HepG2 (cell line): Measurements from ENCODE around the gene NFIL3. TPM values are rescaled to one million over a fixed set of nuclear protein-coding genes. Genes with fewer than 3 reads are reported as not detected.

Source experiments
- ATAC-seq: fragments of 200-7000 bp; cut with Tn5 transposase; 3 replicates; pipeline ENCODE4 v1.9.1; 2020; ENCODE audit warnings: mild to moderate bottlenecking, moderate library complexity
- BruUV-seq: library from RNA; stranded (reverse); fragments of 400-500 nt; replicated peaks from 2 replicates; lab custom pipeline; 2021; lab: Mats Ljungman, UMichigan
- CTCF ChIA-PET: fragments of 300-600 bp; formaldehyde crosslinking; extraction: SDS; loops from one replicate; lab custom pipeline; 2021; ENCODE audit warnings: low total read pairs, inconsistent platforms, low intra/inter-chr PET ratio; lab: Yijun Ruan, JAX
- POLR2A ChIA-PET: fragments of 350-600 bp; sonication (Branson Sonifier 250); formaldehyde crosslinking; loops from one replicate; lab custom pipeline; 2020; ENCODE audit warnings: antibody characterized with exemption, inconsistent platforms; lab: Yijun Ruan, JAX
- DNase-seq: peaks from one replicate; pipeline ENCODE4 v3.0.0-alpha.2; 2015; ENCODE audit warnings: low spot score
- FAIRE-seq: peaks from 3 replicates; lab custom pipeline; 2011; peaks lifted over from hg19 to GRCh38; lab: Jason Lieb, UNC
- H2AFZ ChIP-seq: one replicate; pipeline ENCODE4 v1.6.1; 2011; ENCODE audit warnings: low read length, inconsistent platforms
- H3K27ac ChIP-seq: fragments of 300-600 bp; 3 replicates; pipeline ENCODE4 v1.8.0; 2011; ENCODE audit warnings: mixed run types, mild to moderate bottlenecking, mixed read lengths, low read length, inconsistent platforms; ENCODE audit not compliant: insufficient read depth; ENCODE audit errors: extremely low read length
- H3K27me3 ChIP-seq, 2 experiments: fragments of 200-600 bp in 1 of 2; 2 replicates in 1 of 2; 3 replicates in 1 of 2; pipeline versions ENCODE4 v1.6.0 to v1.8.0; 2011; ENCODE audit warnings: low read length in 2 of 2, mild to moderate bottlenecking in 2 of 2, moderate library complexity in 2 of 2, inconsistent platforms in 1 of 2; ENCODE audit not compliant: insufficient read depth in 2 of 2, control insufficient read depth in 1 of 2
- H3K36me3 ChIP-seq, 2 experiments: fragments of 200-600 bp in 1 of 2; replicated peaks in 1 of 2; 2 replicates in 1 of 2; 3 replicates in 1 of 2; pipeline versions ENCODE4 v1.5.1 to v1.8.0; 2011; ENCODE audit warnings: low read length in 2 of 2, inconsistent platforms in 1 of 2; ENCODE audit not compliant: insufficient read depth in 2 of 2, control insufficient read depth in 1 of 2
- H3K4me1 ChIP-seq: 2 replicates; pipeline ENCODE4 v1.5.1; 2012; ENCODE audit warnings: low read length, inconsistent platforms; ENCODE audit not compliant: insufficient read depth
- H3K4me2 ChIP-seq: 2 replicates; pipeline ENCODE4 v1.6.0; 2011; ENCODE audit warnings: low read depth, low read length, inconsistent platforms
- H3K4me3 ChIP-seq, 3 experiments: fragments of 200-600 bp in 1 of 3; sonication (generic), shearing (Covaris generic) in 1 of 3; replicated peaks in 1 of 3; 2 replicates each; pipeline ENCODE4 v1.5.1; 2011 to 2016; ENCODE audit warnings: low read length in 3 of 3, inconsistent platforms in 2 of 3, low read depth in 2 of 3, mild to moderate bottlenecking in 2 of 3, control low read depth in 1 of 3, mixed read lengths in 1 of 3; ENCODE audit not compliant: insufficient read depth in 1 of 3
- H3K79me2 ChIP-seq: one replicate; pipeline ENCODE4 v1.6.1; 2011; ENCODE audit warnings: low read length, inconsistent platforms; ENCODE audit not compliant: insufficient read depth
- H3K9ac ChIP-seq: 2 replicates; pipeline ENCODE4 v1.6.0; 2011; ENCODE audit warnings: mild to moderate bottlenecking, low read depth, low read length, inconsistent platforms; ENCODE audit not compliant: insufficient read depth
- H3K9me3 ChIP-seq: 2 replicates; pipeline ENCODE4 v1.5.1; 2012; ENCODE audit warnings: mild to moderate bottlenecking, low read length
- H4K20me1 ChIP-seq: 2 replicates; pipeline ENCODE4 v1.6.0; 2011; ENCODE audit warnings: inconsistent platforms, mild to moderate bottlenecking, low read length, moderate library complexity; ENCODE audit not compliant: insufficient read depth
- DPF2 ChIP-seq: sonication (generic); formaldehyde crosslinking; IDR thresholded peaks from 2 replicates; pipeline ENCODE4 v1.4.0; 2020; ENCODE audit warnings: mild to moderate bottlenecking, low read depth, missing genetic modification reagents, borderline replicate concordance
- HNRNPL ChIP-seq: fragments of 200-400 bp; formaldehyde crosslinking; IDR thresholded peaks from 2 replicates; pipeline ENCODE4 v1.6.1; 2017; ENCODE audit warnings: mild to moderate bottlenecking, low read depth, low read length
- MAF1 ChIP-seq: sonication (generic); formaldehyde crosslinking; IDR thresholded peaks from 2 replicates; pipeline ENCODE4 v1.5.0; 2020; ENCODE audit warnings: missing genetic modification reagents, borderline replicate concordance
- MEIS2 ChIP-seq: sonication (generic); formaldehyde crosslinking; IDR thresholded peaks from 2 replicates; pipeline ENCODE4 v1.9.0; 2021; ENCODE audit warnings: mild to moderate bottlenecking, missing genetic modification reagents
- PATZ1 ChIP-seq: sonication (generic); formaldehyde crosslinking; IDR thresholded peaks from 2 replicates; pipeline ENCODE4 v1.4.0; 2020; ENCODE audit warnings: missing genetic modification reagents
- SIX1 ChIP-seq: sonication (generic); formaldehyde crosslinking; IDR thresholded peaks from 2 replicates; pipeline ENCODE4 v1.4.0; 2020; ENCODE audit warnings: missing genetic modification reagents, borderline replicate concordance
- SMAD3 ChIP-seq: sonication (generic); formaldehyde crosslinking; IDR thresholded peaks from 2 replicates; pipeline ENCODE4 v1.4.0; 2020; ENCODE audit warnings: missing genetic modification reagents
- ZBTB42 ChIP-seq: sonication (generic); formaldehyde crosslinking; IDR thresholded peaks from 2 replicates; pipeline ENCODE4 v1.5.0; 2020; ENCODE audit warnings: mild to moderate bottlenecking, missing genetic modification reagents
- ZFAT ChIP-seq: sonication (generic); formaldehyde crosslinking; conservative IDR thresholded peaks from 2 replicates; pipeline ENCODE4 v1.8.1; 2023; ENCODE audit warnings: missing genetic modification reagents, inconsistent platforms
- ZNF570 ChIP-seq: sonication (generic); formaldehyde crosslinking; IDR thresholded peaks from 2 replicates; pipeline ENCODE4 v1.4.0; 2020; ENCODE audit warnings: mild to moderate bottlenecking, missing genetic modification reagents, borderline replicate concordance
- ZNF607 ChIP-seq: sonication (generic); formaldehyde crosslinking; IDR thresholded peaks from 2 replicates; pipeline ENCODE4 v1.5.1; 2020; ENCODE audit warnings: missing genetic modification reagents, mild to moderate bottlenecking, borderline replicate concordance
- ZNF713 ChIP-seq: sonication (generic); formaldehyde crosslinking; IDR thresholded peaks from 2 replicates; pipeline ENCODE4 v1.4.0; 2020; ENCODE audit warnings: mild to moderate bottlenecking, missing genetic modification reagents
- ZNF878 ChIP-seq: sonication (generic); formaldehyde crosslinking; IDR thresholded peaks from 2 replicates; pipeline ENCODE4 v1.8.1; 2023; ENCODE audit warnings: mild to moderate bottlenecking, missing genetic modification reagents, moderate library complexity
- ZZZ3 ChIP-seq: sonication (generic); formaldehyde crosslinking; IDR thresholded peaks from 2 replicates; pipeline ENCODE4 v1.4.0; 2020; ENCODE audit warnings: missing genetic modification reagents, mild to moderate bottlenecking, borderline replicate concordance
- WGBS: methylation state at CpG from one replicate; pipeline ENCODE4 v1.1.6; 2017; ENCODE audit warnings: low lambda C conversion rate; 5-methylcytosine and 5-hydroxymethylcytosine counted together
- in situ Hi-C: cut with HindIII; loops from 2 replicates; pipeline ENCODE4 v1.10.0; 2017; ENCODE audit warnings: low pct_unique_long_range_greater_than_20kb; ENCODE audit not compliant: extremely low pct_ligation_motif_present
- intact Hi-C: fragments of 100-400 bp; cut with micrococcal nuclease; formaldehyde crosslinking; loops from one replicate; pipeline ENCODE4 v1.10.0; 2022; ENCODE audit not compliant: unreplicated experiment
- polyA plus RNA-seq, 8 experiments: library from polyadenylated mRNA; depleted of rRNA in 3 of 8; stranded (reverse) in 7 of 8; unstranded in 1 of 8; fragments of >200 nt; fragmentation: Illumina TruSeq in 4 of 8; extraction: Trizol in 4 of 8; gene quantifications; 2 replicates each; pipeline versions ENCODE4 v1.2.1 to v1.2.3, GENCODE V29; 2011 to 2016; ENCODE audit warnings: low read depth in 4 of 8, missing spikeins in 1 of 8, mixed read lengths in 1 of 8; ENCODE audit not compliant: insufficient read depth in 1 of 8
- total RNA-seq, 5 experiments: library from RNA; depleted of rRNA; stranded (reverse); fragments of >200 nt; fragmentation: Illumina TruSeq; extraction: Trizol; gene quantifications; 2 replicates each; pipeline ENCODE4 v1.2.3, GENCODE V29; 2016; ENCODE audit warnings: low read depth in 1 of 5
- TF ChIP-seq, protein P1 (sequence below): sonication (generic); formaldehyde crosslinking; IDR thresholded peaks from 2 replicates; pipeline ENCODE4 v1.4.0; 2020; ENCODE audit warnings: missing genetic modification reagents

NFIL3 gene
- total and polyA plus RNA-seq, 2 of the 13 experiments (the other 11 are each of a cell fraction or from before 2014, with no cell fraction given) = 46.6 to 54.2 TPM

DNA sequence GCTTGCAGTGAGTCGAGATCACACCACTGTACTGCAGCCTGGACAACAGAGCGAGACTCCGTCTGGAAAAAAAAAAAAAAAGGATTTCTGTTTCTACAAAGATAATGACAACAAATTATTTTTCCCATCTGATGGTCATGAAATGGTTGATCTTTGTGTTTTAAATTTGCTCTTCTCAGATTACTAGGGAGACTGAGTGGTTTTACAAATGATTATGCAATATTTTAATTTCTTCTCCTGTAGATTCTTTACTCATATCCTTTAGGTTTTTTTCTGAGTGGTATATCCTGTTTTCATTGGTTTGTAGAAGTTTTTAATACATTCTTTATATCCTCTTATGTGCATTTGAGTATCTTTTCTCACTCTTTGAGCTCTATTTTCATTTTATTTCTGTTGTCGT is 41.3 kb downstream of the NFIL3 start:
- no peak for TF ChIP-seq ZNF607 (CRISPR knock-in tag)
- no peak for TF ChIP-seq SMAD3
- no peak for TF ChIP-seq MAF1 (CRISPR knock-in tag)
- no peak for TF ChIP-seq HNRNPL
- TF ChIP-seq ZZZ3 (CRISPR knock-in tag) = no peak
- TF ChIP-seq SIX1 (CRISPR knock-in tag) = no peak
- no peak for TF ChIP-seq PATZ1 (CRISPR knock-in tag)
- TF ChIP-seq ZFAT (CRISPR knock-in tag) = no peak
- no peak for TF ChIP-seq ZNF570 (CRISPR knock-in tag)
- TF ChIP-seq, protein P1, sequence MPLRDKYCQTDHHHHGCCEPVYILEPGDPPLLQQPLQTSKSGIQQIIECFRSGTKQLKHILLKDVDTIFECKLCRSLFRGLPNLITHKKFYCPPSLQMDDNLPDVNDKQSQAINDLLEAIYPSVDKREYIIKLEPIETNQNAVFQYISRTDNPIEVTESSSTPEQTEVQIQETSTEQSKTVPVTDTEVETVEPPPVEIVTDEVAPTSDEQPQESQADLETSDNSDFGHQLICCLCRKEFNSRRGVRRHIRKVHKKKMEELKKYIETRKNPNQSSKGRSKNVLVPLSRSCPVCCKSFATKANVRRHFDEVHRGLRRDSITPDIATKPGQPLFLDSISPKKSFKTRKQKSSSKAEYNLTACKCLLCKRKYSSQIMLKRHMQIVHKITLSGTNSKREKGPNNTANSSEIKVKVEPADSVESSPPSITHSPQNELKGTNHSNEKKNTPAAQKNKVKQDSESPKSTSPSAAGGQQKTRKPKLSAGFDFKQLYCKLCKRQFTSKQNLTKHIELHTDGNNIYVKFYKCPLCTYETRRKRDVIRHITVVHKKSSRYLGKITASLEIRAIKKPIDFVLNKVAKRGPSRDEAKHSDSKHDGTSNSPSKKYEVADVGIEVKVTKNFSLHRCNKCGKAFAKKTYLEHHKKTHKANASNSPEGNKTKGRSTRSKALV = no peak
- no peak for TF ChIP-seq MEIS2
- TF ChIP-seq ZBTB42 (CRISPR knock-in tag) = no peak
- no peak for TF ChIP-seq ZNF878 (CRISPR knock-in tag)
- TF ChIP-seq ZNF713 (CRISPR knock-in tag) = no peak
- no peak for TF ChIP-seq DPF2 (CRISPR knock-in tag)
- no TSS peak for BruUV-seq
- 68% methylated on average over 4 of the region's 4 CpGs for WGBS
- Histone ChIP-seq H3K4me1 (peaks cover 11% of the 10 kb centered on the region; the same call in 1 of the 2 replicates), H3K27me3 (no peaks in the 10 kb centered on the region), H3K4me3 (no peak overlapping the region), H4K20me1 (no peaks in the 10 kb centered on the region), H2AFZ (no peak overlapping the region), H3K9me3 (peaks cover 9% of the 10 kb centered on the region), H3K36me3 (no peaks in the 10 kb centered on the region), H3K27ac (no peak overlapping the region), H3K4me2 (no peak overlapping the region), H3K79me2 (no peaks in the 10 kb centered on the region), H3K9ac (no peak overlapping the region)
- in situ Hi-C loops (no loop called here), intact Hi-C loops (no loop called here)
- CTCF ChIA-PET = no interaction called here
- DNase-seq (no peak), ATAC-seq (no peak), FAIRE-seq (no peak)
- POLR2A ChIA-PET = no interaction called here
